Testis (tissue), 3 donors: Measurements from ENCODE around the gene PI4K2B. TPM values are rescaled to one million over a fixed set of nuclear protein-coding genes. Genes with fewer than 3 reads are reported as not detected.
"Not testable (repeated sequence)": the region's sequence is repeated elsewhere in the genome, so short reads cannot be mapped to it uniquely, and the experiment has no call there.

Experiments
- DNase-seq: peaks from one replicate; pipeline ENCODE4 v3.0.0-alpha.2; 2019
- H3K27ac ChIP-seq, 2 donors: fragments of 200-600 bp; sonication (generic); one replicate each; pipeline ENCODE4 v1.5.1; 2019
- H3K27me3 ChIP-seq: fragments of 200-600 bp; sonication (generic); one replicate; pipeline ENCODE4 v1.5.1; 2019
- H3K36me3 ChIP-seq: fragments of 200-600 bp; sonication (generic); one replicate; pipeline ENCODE4 v1.5.1; 2017; ENCODE audit warnings: low read depth; ENCODE audit errors: missing control alignments
- H3K4me1 ChIP-seq: fragments of 200-600 bp; sonication (generic); one replicate; pipeline ENCODE4 v1.5.1; 2019
- H3K4me3 ChIP-seq, 2 donors: fragments of 200-600 bp; sonication (generic); one replicate each; pipeline ENCODE4 v1.5.1; 2017 to 2019
- H3K9me3 ChIP-seq: fragments of 200-600 bp; sonication (generic); one replicate; pipeline ENCODE4 v1.5.1; 2017
- POLR2A ChIP-seq: fragments of 450-650 bp; IDR thresholded peaks from one replicate; pipeline ENCODE4 v1.6.1; 2017; ENCODE audit warnings: antibody characterized with exemption, mild to moderate bottlenecking, moderate library complexity
- WGBS, 2 donors: methylation state at CpG; one replicate each; pipeline ENCODE4 v1.1.5; 2018; 5-methylcytosine and 5-hydroxymethylcytosine counted together
- intact Hi-C: fragments of 100-400 bp; cut with DNase I; formaldehyde crosslinking; loops from one replicate; pipeline ENCODE4 v1.15.1; 2023; ENCODE audit warnings: low total_unique reads
- polyA plus RNA-seq: library from polyadenylated mRNA; stranded (reverse); fragments of 350-450 nt; fragmentation: Illumina TruSeq; extraction: RNeasy Lipid Tissue Mini Kit (QIAGEN cat#74804); gene quantifications from one replicate; pipeline ENCODE4 v1.2.3, GENCODE V29; 2014; ENCODE audit warnings: low read depth, low replicate concordance; ENCODE audit not compliant: insufficient read depth
- small RNA-seq, 2 donors: library from RNA; depleted of rRNA; stranded (forward); fragments of <200 nt; gene quantifications; one replicate each; pipeline ENCODE3, GENCODE V24; 2016
- total RNA-seq, 2 donors: library from RNA; depleted of rRNA; stranded (reverse); fragments of >200 nt; gene quantifications; one replicate each; pipeline ENCODE4 v1.2.3, GENCODE V29; 2016
- TF ChIP-seq, protein P1 (sequence below), 3 experiments: fragments of 450-650 bp in 2 of 3; fragments of 200-600 bp in 1 of 3; sonication (generic) in 1 of 3; IDR thresholded peaks; one replicate each; pipeline ENCODE4 v1.5.1; 2016 to 2019; ENCODE audit warnings: antibody characterized with exemption in 3 of 3, mild to moderate bottlenecking in 2 of 3, moderate library complexity in 1 of 3

The PI4K2B gene
- total and polyA plus RNA-seq, 3 donors from 2014 or later: 11.5 to 19.9 (median 18.9) TPM

DNA sequence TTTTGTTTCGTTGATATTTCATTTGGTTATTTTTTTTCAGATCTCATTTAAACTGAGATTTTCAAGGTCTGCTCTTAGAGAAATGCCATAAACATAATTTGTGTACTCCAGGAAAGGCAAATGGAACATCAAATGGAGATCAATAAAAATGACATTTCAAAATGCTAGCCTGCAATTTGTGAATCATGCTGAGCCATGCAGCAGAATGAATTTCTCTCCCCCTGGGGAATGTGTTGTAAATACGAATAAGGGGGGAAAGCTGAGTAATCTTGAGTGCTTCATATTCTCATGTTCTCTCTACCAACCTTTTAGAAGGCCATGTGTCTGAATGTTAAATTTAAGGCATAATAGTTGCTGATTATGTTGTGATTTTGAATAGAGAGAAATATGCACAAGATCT lies 86.5 kb downstream of the PI4K2B start:
- TF ChIP-seq POLR2A: no peak
- TF ChIP-seq, protein P1, sequence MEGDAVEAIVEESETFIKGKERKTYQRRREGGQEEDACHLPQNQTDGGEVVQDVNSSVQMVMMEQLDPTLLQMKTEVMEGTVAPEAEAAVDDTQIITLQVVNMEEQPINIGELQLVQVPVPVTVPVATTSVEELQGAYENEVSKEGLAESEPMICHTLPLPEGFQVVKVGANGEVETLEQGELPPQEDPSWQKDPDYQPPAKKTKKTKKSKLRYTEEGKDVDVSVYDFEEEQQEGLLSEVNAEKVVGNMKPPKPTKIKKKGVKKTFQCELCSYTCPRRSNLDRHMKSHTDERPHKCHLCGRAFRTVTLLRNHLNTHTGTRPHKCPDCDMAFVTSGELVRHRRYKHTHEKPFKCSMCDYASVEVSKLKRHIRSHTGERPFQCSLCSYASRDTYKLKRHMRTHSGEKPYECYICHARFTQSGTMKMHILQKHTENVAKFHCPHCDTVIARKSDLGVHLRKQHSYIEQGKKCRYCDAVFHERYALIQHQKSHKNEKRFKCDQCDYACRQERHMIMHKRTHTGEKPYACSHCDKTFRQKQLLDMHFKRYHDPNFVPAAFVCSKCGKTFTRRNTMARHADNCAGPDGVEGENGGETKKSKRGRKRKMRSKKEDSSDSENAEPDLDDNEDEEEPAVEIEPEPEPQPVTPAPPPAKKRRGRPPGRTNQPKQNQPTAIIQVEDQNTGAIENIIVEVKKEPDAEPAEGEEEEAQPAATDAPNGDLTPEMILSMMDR (IDR thresholded peaks at IDR 0.05): no peak
- Histone ChIP-seq H3K27me3 (no peaks in the 10 kb centered on the region), H3K4me1 (peaks cover 3% of the 10 kb centered on the region), H3K9me3 (no peaks in the 10 kb centered on the region), H3K27ac (no peak overlapping the region), H3K36me3 (no peaks in the 10 kb centered on the region), H3K4me3 (no peak overlapping the region)
- DNase-seq: no peak
- intact Hi-C loops: no loop called here
- 80 to 83% methylated on average over 2 of the region's 2 CpGs for WGBS, 2 donors

GRCh38 chr4:25320773-25321172 lies 86.9 kb downstream of the PI4K2B start:
- no peak overlapping the region for H3K27ac ChIP-seq

DNA sequence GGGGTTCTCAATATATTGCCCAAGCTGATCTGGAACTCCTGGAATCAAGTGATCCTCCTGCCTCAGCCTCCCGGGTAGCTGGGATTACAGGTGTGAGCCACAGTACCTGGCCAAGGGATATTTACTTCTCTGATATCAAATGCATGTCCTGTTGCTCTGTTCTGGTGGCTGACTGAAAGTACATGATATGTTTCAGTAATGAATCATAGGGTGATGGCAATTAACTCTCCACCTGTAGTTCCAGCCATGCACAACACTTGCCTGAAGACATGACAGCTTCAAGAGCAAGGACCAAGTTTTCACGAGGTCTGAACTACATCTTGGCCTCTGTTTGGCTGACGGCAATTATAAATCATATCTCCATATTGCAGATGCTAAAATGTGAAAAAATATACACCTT lies 87.9 kb downstream of the PI4K2B start:
- WGBS, 2 donors: 91 to 92% methylated on average over 3 of the region's 3 CpGs

More at GRCh38 chr4:25320773-25321172, 86.9 kb downstream of the PI4K2B start:
- no peaks in the 10 kb centered on the region for H3K36me3 ChIP-seq
- H3K4me3 ChIP-seq: no peak overlapping the region
- no peak for DNase-seq
- H3K27me3 ChIP-seq: no peaks in the 10 kb centered on the region
- intact Hi-C loops: no loop called here
- TF ChIP-seq, protein P1 (IDR thresholded peaks at IDR 0.05): no peak
- TF ChIP-seq POLR2A: no peak
- peaks cover 3% of the 10 kb centered on the region for H3K4me1 ChIP-seq
- no peaks in the 10 kb centered on the region for H3K9me3 ChIP-seq
- WGBS, 2 donors: 70 to 82% methylated on average over 1 of the region's 1 CpG

DNA sequence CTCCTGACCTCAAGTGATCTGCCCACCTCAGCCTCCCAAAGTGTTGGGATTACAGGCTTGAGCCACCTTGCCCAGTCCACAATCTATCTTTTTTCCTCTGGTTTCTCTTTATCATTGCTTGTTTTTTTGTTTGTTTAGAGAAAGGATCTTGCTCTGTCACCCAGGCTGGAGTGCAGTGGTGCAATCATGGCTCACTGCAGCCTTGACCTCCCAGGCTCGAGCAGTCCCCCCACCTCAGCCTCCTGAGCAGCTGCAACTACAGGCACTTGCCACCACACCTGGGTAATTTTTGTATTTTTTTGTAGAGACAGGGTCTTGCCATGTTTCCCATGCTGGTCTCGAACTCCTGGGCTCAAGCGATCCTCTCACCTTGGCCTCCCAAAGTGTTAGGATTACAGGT lies 94.6 kb downstream of the PI4K2B start:
- DNase-seq, H3K4me3 ChIP-seq, H3K27ac ChIP-seq, H3K27me3 ChIP-seq, intact Hi-C loops, H3K9me3 ChIP-seq, H3K36me3 ChIP-seq: not testable (repeated sequence)
- peaks cover 16% of the 10 kb centered on the region for H3K4me1 ChIP-seq
- 93 to 95% methylated on average over 3 of the region's 3 CpGs for WGBS, 2 donors

More for the DNA sequence above, 87.9 kb downstream of the PI4K2B start:
- TF ChIP-seq, protein P1 (IDR thresholded peaks at IDR 0.05): no peak
- no peak for TF ChIP-seq POLR2A
- Histone ChIP-seq H3K4me1 (peaks cover 3% of the 10 kb centered on the region), H3K36me3 (no peaks in the 10 kb centered on the region), H3K27me3 (no peaks in the 10 kb centered on the region), H3K27ac (no peak overlapping the region), H3K9me3 (no peaks in the 10 kb centered on the region), H3K4me3 (no peak overlapping the region)
- no peak for DNase-seq
- intact Hi-C loops: no loop called here

Small RNAs within 50 kb of the gene (small RNA-seq; reads per million reads assigned to genes)
- 0 reads per million in 2 donors for gene RF00004

Other genes starting within 250 kb of the PI4K2B start
- under 1 TPM; 0.74 to 0.87 TPM for gene LGI2, start 203.1 kb upstream of the PI4K2B start, total RNA-seq
- 3.4 TPM for gene LGI2, start 203.1 kb upstream of the PI4K2B start, polyA plus RNA-seq
- gene SEPSECS, start 73.6 kb upstream of the PI4K2B start, total RNA-seq: 10 to 100 TPM; 18.2 to 18.3 TPM
- 12.7 TPM for gene SEPSECS, start 73.6 kb upstream of the PI4K2B start, polyA plus RNA-seq
- 10 to 100 TPM; 27.3 to 27.5 TPM for gene ZCCHC4, start 78.7 kb downstream of the PI4K2B start, total RNA-seq
- 10.3 TPM for gene ZCCHC4, start 78.7 kb downstream of the PI4K2B start, polyA plus RNA-seq
- gene ANAPC4, start 143.2 kb downstream of the PI4K2B start, total RNA-seq: 10 to 100 TPM; 35.3 to 43.5 TPM
- gene ANAPC4, start 143.2 kb downstream of the PI4K2B start, polyA plus RNA-seq: 16.1 TPM